Activated CD4-positive, alpha-beta T cell treated with anti-CD3 and anti-CD28 coated beads, Interleukin-2, Interleukin-4, amounts not matched to agents 100 ng/mL and 50 ng/mL, durations not matched to agents 16 hours and 8 hours (primary cell): ENCODE measurements around the gene SLC35F3.

Source experiments
- DNase-seq: peaks from one replicate; pipeline ENCODE4 v3.0.0-alpha.2; 2020; ENCODE audit warnings: low spot score

Gene SLC35F3

GRCh38 chr1:233912447-233912846 is 8.0 kb downstream of the SLC35F3 start:
- DNase-seq, result no peak

GRCh38 chr1:233912909-233913308 is 8.4 kb downstream of the SLC35F3 start:
- no peak for DNase-seq

DNA sequence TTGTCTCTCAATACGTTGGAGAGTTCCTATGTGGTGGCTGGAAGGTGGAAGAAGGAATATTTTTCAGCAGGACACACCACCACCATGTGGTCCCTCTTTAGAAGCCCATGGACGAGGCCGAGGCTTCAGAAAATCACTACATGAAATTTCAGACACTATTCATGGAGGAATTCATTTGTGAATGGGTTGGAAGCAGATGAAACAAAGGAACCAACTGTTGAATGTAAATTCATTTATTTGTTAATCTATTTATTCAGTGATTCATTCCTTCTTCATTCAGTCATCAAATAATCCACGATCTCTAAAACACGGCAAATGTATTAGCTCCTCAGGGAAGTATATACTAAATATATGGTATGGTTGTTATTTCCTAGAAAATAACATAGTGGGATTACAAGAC is 12.2 kb downstream of the SLC35F3 start:
- no peak for DNase-seq

GRCh38 chr1:233919786-233920185 is 15.3 kb downstream of the SLC35F3 start:
- no peak for DNase-seq

- DNase-seq, result no peak
Measured at GRCh38 chr1:233928123-233928522, 23.6 kb downstream of the SLC35F3 start.

DNA sequence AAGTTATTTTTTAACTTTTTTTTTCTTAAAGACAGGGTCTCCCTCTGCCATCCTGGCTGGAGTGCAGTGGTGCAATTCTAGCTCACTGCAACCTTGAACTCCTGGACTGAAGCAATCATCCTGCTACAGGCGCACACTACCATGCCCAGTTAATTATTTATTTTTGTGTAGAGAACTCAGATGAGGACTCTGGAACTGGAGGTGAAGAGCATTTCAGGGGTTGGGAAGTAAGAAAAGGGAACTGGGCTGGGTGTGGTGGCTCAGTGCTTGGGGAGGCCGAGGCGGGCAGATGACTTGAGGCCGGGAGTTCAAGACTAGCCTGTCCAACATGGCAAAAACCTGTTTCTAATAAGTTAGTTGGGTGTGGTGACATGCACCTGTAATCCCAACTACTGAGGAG is 28.9 kb downstream of the SLC35F3 start:
- DNase-seq, result no peak

DNA sequence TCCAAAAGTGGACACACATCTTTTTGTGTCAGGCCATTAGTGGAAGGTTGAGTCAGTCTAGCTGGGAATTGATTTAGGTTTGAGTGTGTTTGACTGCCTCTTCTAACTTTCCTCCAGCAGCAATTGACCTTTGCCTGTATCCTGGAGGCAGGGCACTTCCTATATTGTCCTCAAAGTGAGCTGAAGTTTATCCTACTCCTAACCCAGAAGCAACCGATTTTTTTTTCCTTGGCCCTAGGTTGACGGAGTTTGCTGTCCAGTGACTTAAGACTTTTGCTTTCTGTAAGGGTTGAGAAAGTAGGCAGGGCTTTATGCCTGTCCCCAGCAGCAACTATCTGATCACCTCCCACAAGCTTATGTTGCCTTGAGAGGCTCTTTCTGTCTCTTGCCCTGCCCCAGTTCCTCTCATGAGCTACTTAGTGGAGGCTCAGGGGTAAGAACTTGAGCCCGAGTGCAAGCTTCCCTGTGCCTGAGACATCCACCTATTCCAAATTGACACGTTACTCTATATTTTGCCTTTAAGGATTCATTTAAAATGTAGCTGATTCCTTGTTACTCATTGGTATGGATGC is 30.9 kb downstream of the SLC35F3 start:
- no peak for DNase-seq

- no peak for DNase-seq
Measured at GRCh38 chr1:233936422-233936821, 31.9 kb downstream of the SLC35F3 start.

- DNase-seq, result no peak
Measured at GRCh38 chr1:233936842-233937241, 32.4 kb downstream of the SLC35F3 start.

- no peak for DNase-seq
Measured at GRCh38 chr1:233938476-233938875, 34.0 kb downstream of the SLC35F3 start.

DNA sequence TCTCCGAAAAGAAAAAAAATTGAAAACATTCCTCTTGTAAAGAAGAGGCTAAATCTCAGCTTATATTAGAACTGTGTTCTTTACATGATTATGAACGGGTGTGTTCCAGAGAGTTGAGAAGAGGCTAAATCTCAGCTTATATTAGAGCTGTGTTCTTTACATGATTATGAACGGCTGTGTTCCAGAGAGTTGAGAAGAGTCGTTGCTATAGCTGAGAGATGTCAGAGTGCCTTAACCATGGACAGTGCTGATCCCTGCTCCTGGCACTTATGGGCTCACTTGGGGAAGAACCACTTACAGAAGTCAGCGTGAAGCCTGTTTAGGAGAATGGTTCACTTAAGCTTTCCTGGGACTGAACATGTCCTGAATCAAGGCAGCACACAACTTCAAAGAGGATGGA is 35.0 kb downstream of the SLC35F3 start:
- DNase-seq, result no peak

GRCh38 chr1:233940908-233941307 is 36.4 kb downstream of the SLC35F3 start:
- DNase-seq, result no peak

DNA sequence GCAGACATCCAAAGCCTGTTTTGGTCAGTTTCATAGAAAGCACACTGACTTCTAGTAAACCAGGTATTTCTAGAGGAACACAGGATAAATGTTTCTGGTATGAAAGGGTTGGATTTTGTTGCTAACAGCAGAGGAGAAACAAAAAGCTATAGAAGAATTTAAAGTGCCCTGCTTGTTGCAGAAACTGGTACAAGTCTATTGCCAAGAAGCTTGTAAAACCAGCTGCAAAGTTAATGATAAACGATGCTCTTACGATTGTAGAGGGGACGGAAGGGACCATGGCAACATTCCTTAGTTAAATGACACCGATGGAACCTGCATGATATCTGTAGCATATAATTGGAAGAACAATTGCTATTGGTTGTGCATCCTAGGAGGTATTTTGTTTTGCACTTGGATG is 40.1 kb downstream of the SLC35F3 start:
- no peak for DNase-seq

DNA sequence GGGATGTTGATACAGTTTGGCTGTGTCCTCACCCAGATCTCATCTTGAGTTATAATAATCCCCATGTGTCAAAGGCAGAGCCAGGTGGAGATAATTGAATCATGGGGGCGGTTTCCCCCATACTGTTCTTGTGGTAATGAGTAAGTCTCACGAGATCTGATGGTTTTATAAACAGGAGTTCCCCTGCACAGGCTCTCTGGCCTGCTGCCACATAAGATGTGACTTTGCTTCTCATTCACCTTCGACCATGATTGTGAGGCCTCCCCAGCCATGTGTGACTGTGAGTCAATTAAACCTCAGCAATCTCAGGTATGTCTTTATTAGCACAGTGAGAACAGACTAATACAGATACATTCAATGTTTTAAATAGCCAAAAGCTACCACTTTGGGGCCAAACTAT is 41.1 kb downstream of the SLC35F3 start:
- no peak for DNase-seq

- no peak for DNase-seq
Measured at GRCh38 chr1:233945979-233946378, 41.5 kb downstream of the SLC35F3 start.

DNA sequence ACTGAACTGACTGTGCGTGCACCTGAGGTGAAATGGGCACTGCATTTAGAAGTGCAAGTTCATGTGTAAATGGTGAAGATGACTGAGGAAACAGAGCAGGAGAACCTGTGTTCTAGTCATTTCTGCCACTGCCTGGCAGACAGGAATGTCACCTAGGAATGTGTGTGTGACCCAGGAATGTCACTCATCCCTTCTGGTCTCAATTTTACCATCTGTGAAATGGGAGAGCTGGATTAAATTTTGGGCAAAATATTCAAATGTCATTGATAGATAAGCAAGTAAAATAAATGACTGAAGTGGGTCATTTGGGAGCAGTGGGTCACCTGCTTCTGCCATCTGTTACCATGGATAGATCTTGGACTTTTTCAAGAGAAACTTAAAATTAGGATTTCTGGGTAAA is 42.2 kb downstream of the SLC35F3 start:
- no peak for DNase-seq

- DNase-seq, result no peak
Measured at GRCh38 chr1:233951804-233952203, 47.3 kb downstream of the SLC35F3 start.

- no peak for DNase-seq
Measured at GRCh38 chr1:233957691-233958090, 53.2 kb downstream of the SLC35F3 start.

GRCh38 chr1:233959102-233959501 is 54.6 kb downstream of the SLC35F3 start:
- no peak for DNase-seq

DNA sequence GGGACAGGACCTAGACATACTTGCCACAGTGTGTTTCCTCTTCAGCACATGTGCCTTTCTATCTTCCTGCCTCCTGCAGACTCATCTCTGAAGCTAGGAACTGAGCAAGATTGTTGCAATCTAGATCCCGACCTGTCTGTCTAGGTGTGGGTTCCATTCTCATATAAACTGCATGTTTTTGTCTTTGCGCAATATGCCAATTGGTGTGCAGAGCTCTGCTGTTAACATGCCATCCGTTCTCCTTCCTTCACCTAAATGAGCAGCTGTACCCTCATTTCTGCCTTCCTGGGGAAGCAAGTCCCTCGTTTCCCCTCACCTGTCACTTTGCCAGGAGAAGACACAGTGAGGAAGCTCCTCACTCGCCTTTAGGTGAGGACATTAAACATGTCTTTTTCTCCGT is 55.5 kb downstream of the SLC35F3 start:
- no peak for DNase-seq

DNA sequence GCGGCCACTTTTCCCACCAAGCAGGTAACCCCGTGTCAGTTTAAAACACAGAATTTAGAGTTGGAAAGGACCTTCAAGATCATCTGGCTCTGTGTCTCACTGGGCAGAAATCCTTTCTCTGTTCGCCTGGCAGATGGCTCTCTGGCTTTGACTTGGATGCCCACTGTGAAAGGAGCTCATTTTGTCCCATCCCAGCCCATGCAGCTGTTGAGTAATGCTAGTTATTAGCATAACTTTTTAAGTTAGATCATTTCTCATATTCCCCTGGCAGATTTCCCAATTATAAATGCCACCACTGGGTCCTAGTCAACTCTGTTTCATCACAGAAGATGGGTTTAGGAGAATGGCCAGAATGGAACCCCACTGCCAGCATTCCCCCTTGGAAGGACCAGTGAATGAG is 55.9 kb downstream of the SLC35F3 start:
- no peak for DNase-seq

DNA sequence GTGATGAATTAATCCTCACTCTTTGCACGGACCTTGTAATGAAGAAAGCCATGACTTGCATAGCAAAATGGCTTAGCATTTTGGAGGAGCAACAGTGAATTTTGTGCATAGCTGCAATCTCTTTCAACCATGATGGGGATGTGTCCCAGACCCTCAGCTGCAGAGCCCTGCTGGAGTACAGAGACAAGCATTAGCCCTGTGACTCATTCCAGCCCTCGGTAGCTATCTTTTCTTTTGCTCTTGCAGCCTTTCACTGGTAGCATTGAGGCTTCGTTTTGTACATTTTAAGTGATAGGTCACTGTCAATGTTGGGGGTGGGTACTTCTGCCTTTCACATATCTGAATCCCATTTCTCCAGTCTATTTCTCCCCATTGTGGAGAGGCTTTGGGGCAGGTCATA is 58.4 kb downstream of the SLC35F3 start:
- DNase-seq, result no peak

DNA sequence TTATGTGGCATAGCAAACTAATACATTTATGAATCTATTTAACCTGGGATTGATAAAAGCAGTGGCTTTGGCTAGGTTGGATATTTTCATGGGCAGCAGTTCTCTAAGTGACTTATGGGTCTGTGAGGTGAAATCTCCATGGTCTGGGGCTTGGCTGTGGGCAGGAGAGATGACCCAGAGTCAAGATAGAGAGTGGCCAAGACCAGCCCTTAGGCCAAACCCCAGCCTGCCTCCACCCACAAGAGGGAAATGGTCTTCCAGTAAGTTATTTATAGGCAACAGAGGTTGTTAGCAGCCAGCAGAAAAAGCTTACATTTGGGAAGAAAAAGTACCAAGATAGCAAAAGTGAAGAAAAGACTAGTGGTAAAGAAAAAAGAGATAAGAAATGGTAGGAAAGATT is 61.4 kb downstream of the SLC35F3 start:
- DNase-seq, result no peak

GRCh38 chr1:233971753-233972152 is 67.3 kb downstream of the SLC35F3 start:
- DNase-seq, result no peak

DNA sequence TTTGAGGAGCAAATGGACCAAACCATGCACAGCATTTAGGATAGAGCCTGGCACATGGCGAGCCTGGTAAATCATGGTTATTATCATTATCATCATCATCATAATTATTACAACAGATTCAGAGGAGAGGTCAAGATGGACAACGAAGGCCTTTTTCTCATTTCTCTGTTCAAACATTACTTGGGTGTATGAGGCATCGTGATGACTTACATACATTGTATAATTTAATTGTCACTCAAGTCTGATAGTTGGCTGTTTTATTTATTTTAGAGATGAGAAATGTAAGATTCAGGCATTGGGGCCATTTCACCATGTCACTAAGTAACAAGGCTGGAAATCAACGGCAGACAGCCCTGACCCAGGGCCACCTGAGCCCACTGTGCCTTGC is 68.1 kb downstream of the SLC35F3 start:
- no peak for DNase-seq
